ENCODE data around the gene ADD1.

ADD1 gene

GRCh38 chr4:2797545-2798305, 45.9 kb upstream of the ADD1 start:
- DNase-seq (ENCODE audit: low read depth) = no peak
- no peak overlapping the region for H3K4me3 ChIP-seq (ENCODE audit: control insufficient read depth, low read depth, low read length)
- TF ChIP-seq CTCF (IDR thresholded peaks at IDR 0.05; ENCODE audit: control insufficient read depth, insufficient read depth, low read depth, low read length, missing control alignments) = no peak

GRCh38 chr4:2798399-2799223, 45.0 kb upstream of the ADD1 start:
- DNase-seq (ENCODE audit: low read depth) = no peak
- TF ChIP-seq CTCF (IDR thresholded peaks at IDR 0.05; ENCODE audit: control insufficient read depth, insufficient read depth, low read depth, low read length, missing control alignments) = no peak
- no peak overlapping the region for H3K4me3 ChIP-seq (ENCODE audit: control insufficient read depth, low read depth, low read length)

- no peak for DNase-seq (ENCODE audit: low read depth)
- H3K4me3 ChIP-seq (ENCODE audit: control insufficient read depth, low read depth, low read length) = no peak overlapping the region
- TF ChIP-seq CTCF (IDR thresholded peaks at IDR 0.05; ENCODE audit: control insufficient read depth, insufficient read depth, low read depth, low read length, missing control alignments) = no peak
Measured at GRCh38 chr4:2799224-2799911, 44.3 kb upstream of the ADD1 start.

- DNase-seq (ENCODE audit: low read depth) = no peak
- H3K4me3 ChIP-seq (ENCODE audit: control insufficient read depth, low read depth, low read length) = no peak overlapping the region
- no peak for TF ChIP-seq CTCF (IDR thresholded peaks at IDR 0.05; ENCODE audit: control insufficient read depth, insufficient read depth, low read depth, low read length, missing control alignments)
Measured at GRCh38 chr4:2799971-2800690, 43.5 kb upstream of the ADD1 start.

GRCh38 chr4:2800691-2801596, 42.7 kb upstream of the ADD1 start:
- TF ChIP-seq CTCF (IDR thresholded peaks at IDR 0.05; ENCODE audit: control insufficient read depth, insufficient read depth, low read depth, low read length, missing control alignments) = no peak
- no peak for DNase-seq (ENCODE audit: low read depth)

More at GRCh38 chr4:2800691-2801596, 42.7 kb upstream of the ADD1 start:
- no peak overlapping the region for H3K4me3 ChIP-seq (ENCODE audit: control insufficient read depth, low read depth, low read length)

Data from AG09309 (cell line).